H9 (cell line): Measurements from ENCODE around the gene MASP2. TPM values are rescaled to one million over a fixed set of nuclear protein-coding genes. Genes with fewer than 3 reads are reported as not detected.

Source experiments
- DNase-seq: peaks from one replicate; pipeline ENCODE4 v3.0.0-alpha.2; 2017
- H2AFZ ChIP-seq: one replicate; pipeline ENCODE4 v1.6.1; 2013; ENCODE audit warnings: mild to moderate bottlenecking, low read length, control low read depth, moderate library complexity
- H2AK5ac ChIP-seq: 2 replicates; pipeline ENCODE4 v1.6.1; 2013; ENCODE audit warnings: low read length, control low read depth, mixed read lengths; ENCODE audit not compliant: insufficient read length
- H2BK120ac ChIP-seq: one replicate; pipeline ENCODE4 v1.6.1; 2013; ENCODE audit warnings: low read depth, mild to moderate bottlenecking, low read length, control low read depth, inconsistent platforms; ENCODE audit not compliant: poor library complexity, severe bottlenecking
- H2BK12ac ChIP-seq: 2 replicates; pipeline ENCODE4 v1.6.1; 2013; ENCODE audit warnings: low read length, control low read depth, mixed read lengths, low read depth; ENCODE audit not compliant: insufficient read length
- H2BK15ac ChIP-seq: 2 replicates; pipeline ENCODE4 v1.6.1; 2013; ENCODE audit warnings: low read depth, low read length, control low read depth
- H2BK20ac ChIP-seq: one replicate; pipeline ENCODE4 v1.6.1; 2013; ENCODE audit warnings: low read depth, mild to moderate bottlenecking, low read length, control low read depth, inconsistent platforms; ENCODE audit not compliant: poor library complexity, severe bottlenecking
- H2BK5ac ChIP-seq: 2 replicates; pipeline ENCODE4 v1.6.1; 2013; ENCODE audit warnings: low read length, control low read depth, mixed read lengths; ENCODE audit not compliant: insufficient read length
- H3K14ac ChIP-seq: 2 replicates; pipeline ENCODE4 v1.6.1; 2013; ENCODE audit warnings: low read length, control low read depth; ENCODE audit not compliant: insufficient read depth
- H3K18ac ChIP-seq: 2 replicates; pipeline ENCODE4 v1.6.1; 2013; ENCODE audit warnings: low read depth, mild to moderate bottlenecking, mixed read lengths, low read length, control low read depth; ENCODE audit not compliant: insufficient read length
- H3K23ac ChIP-seq: 2 replicates; pipeline ENCODE4 v1.6.1; 2013; ENCODE audit warnings: low read length, control low read depth, mixed read lengths, low read depth; ENCODE audit not compliant: insufficient read length
- H3K23me2 ChIP-seq: 2 replicates; pipeline ENCODE4 v1.6.1; 2013; ENCODE audit warnings: low read depth, mild to moderate bottlenecking, mixed read lengths, low read length, control low read depth; ENCODE audit not compliant: insufficient read length, poor library complexity, severe bottlenecking
- H3K27ac ChIP-seq: 2 replicates; pipeline ENCODE4 v1.5.1; 2013; ENCODE audit warnings: low read length, control low read depth, mixed read lengths, low read depth; ENCODE audit not compliant: insufficient read length
- H3K27me3 ChIP-seq: 2 replicates; pipeline ENCODE4 v1.6.1; 2013; ENCODE audit warnings: low read length, control low read depth, inconsistent platforms; ENCODE audit not compliant: insufficient read depth
- H3K4ac ChIP-seq: 2 replicates; pipeline ENCODE4 v1.6.1; 2013; ENCODE audit warnings: low read depth, mild to moderate bottlenecking, control low read depth, inconsistent platforms, low read length, moderate library complexity
- H3K4me1 ChIP-seq: 2 replicates; pipeline ENCODE4 v1.6.1; 2013; ENCODE audit warnings: low read length, control low read depth, inconsistent platforms; ENCODE audit not compliant: insufficient read depth
- H3K4me2 ChIP-seq: 2 replicates; pipeline ENCODE4 v1.6.1; 2013; ENCODE audit warnings: low read length, control low read depth, mixed read lengths; ENCODE audit not compliant: insufficient read length, insufficient read depth
- H3K56ac ChIP-seq: 2 replicates; pipeline ENCODE4 v1.6.1; 2013; ENCODE audit warnings: low read depth, mild to moderate bottlenecking, mixed read lengths, low read length, control low read depth; ENCODE audit not compliant: insufficient read length
- H3K79me1 ChIP-seq: 2 replicates; pipeline ENCODE4 v1.6.1; 2013; ENCODE audit warnings: low read depth, mild to moderate bottlenecking, moderate library complexity, low read length, control low read depth, inconsistent platforms; ENCODE audit not compliant: insufficient read depth, poor library complexity, severe bottlenecking
- H3K79me2 ChIP-seq: 2 replicates; pipeline ENCODE4 v1.6.1; 2013; ENCODE audit warnings: low read length, control low read depth, inconsistent platforms; ENCODE audit not compliant: insufficient read depth
- H3K9ac ChIP-seq: 2 replicates; pipeline ENCODE4 v1.6.1; 2013; ENCODE audit warnings: low read length, control low read depth, mixed read lengths; ENCODE audit not compliant: insufficient read length; ENCODE audit errors: extremely low read depth
- H3K9me3 ChIP-seq: one replicate; pipeline ENCODE4 v1.6.1; 2013; ENCODE audit warnings: low read depth, low read length, inconsistent platforms; ENCODE audit not compliant: control insufficient read depth
- H3T11ph ChIP-seq: one replicate; pipeline ENCODE4 v1.6.1; 2013; ENCODE audit warnings: mild to moderate bottlenecking, low read length, control low read depth, inconsistent platforms
- H4K20me1 ChIP-seq: one replicate; pipeline ENCODE4 v1.6.1; 2013; ENCODE audit not compliant: control insufficient read depth, insufficient read length, insufficient read depth
- H4K5ac ChIP-seq: 2 replicates; pipeline ENCODE4 v1.6.1; 2013; ENCODE audit warnings: low read depth, mild to moderate bottlenecking, mixed read lengths, low read length, control low read depth; ENCODE audit not compliant: insufficient read length
- H4K8ac ChIP-seq: replicated peaks from 2 replicates; pipeline ENCODE4 v1.6.1; 2013; ENCODE audit warnings: low read length, control low read depth, mixed read lengths, low read depth; ENCODE audit not compliant: insufficient read length
- H4K91ac ChIP-seq: 2 replicates; pipeline ENCODE4 v1.6.1; 2013; ENCODE audit warnings: low read depth, mild to moderate bottlenecking, moderate library complexity, mixed read lengths, low read length, control low read depth; ENCODE audit not compliant: insufficient read length
- H3K27ac Mint-ChIP-seq, 3 experiments: 2 replicates in 2 of 3; 3 replicates in 1 of 3; pipeline ENCODE4 v1.8.0; 2020 to 2021; ENCODE audit warnings: mixed read lengths in 3 of 3, mild to moderate bottlenecking in 1 of 3, moderate library complexity in 1 of 3
- H3K27me3 Mint-ChIP-seq: 2 replicates; pipeline ENCODE4 v1.8.0; 2021; ENCODE audit warnings: low read depth, mild to moderate bottlenecking, moderate library complexity, mixed read lengths
- H3K36me3 Mint-ChIP-seq, 3 experiments: 2 replicates in 2 of 3; 3 replicates in 1 of 3; pipeline ENCODE4 v1.8.0; 2020 to 2021; ENCODE audit warnings: low read depth in 3 of 3, mixed read lengths in 3 of 3; ENCODE audit not compliant: insufficient read depth in 1 of 3
- H3K4me1 Mint-ChIP-seq, 2 experiments: 2 replicates each; pipeline ENCODE4 v1.8.0; 2020; ENCODE audit warnings: mixed read lengths in 2 of 2
- H3K4me3 Mint-ChIP-seq, 2 experiments: 2 replicates in 1 of 2; 3 replicates in 1 of 2; pipeline ENCODE4 v1.8.0; 2020 to 2021; ENCODE audit warnings: mild to moderate bottlenecking in 2 of 2, mixed read lengths in 2 of 2, moderate library complexity in 1 of 2
- H3K9me3 Mint-ChIP-seq, 2 experiments: 2 replicates in 1 of 2; 3 replicates in 1 of 2; pipeline ENCODE4 v1.8.0; 2020; ENCODE audit warnings: mild to moderate bottlenecking in 2 of 2, mixed read lengths in 2 of 2, moderate library complexity in 1 of 2
- WGBS: extraction: QIAGEN DNeasy Blood & Tissue Kit; methylation state at CpG from one replicate; pipeline ENCODE4 v1.1.7; 2013; ENCODE audit warnings: missing lambda C conversion rate, low lambda C conversion rate, mixed read lengths; ENCODE audit not compliant: insufficient read length; ENCODE audit errors: extremely low coverage; 5-methylcytosine and 5-hydroxymethylcytosine counted together
- total RNA-seq: library from RNA; stranded (reverse); gene quantifications from 2 replicates; pipeline ENCODE4 v1.2.1, GENCODE V29; 2021
- TF ChIP-seq, protein P1 (sequence below): fragments of 200-600 bp; sonication (generic); conservative IDR thresholded peaks from 3 replicates; pipeline ENCODE4 v1.8.0; 2021; ENCODE audit warnings: antibody characterized with exemption, mild to moderate bottlenecking

MASP2 gene
- total RNA-seq, 1 experiment from 2014 or later = 0.46 TPM

GRCh38 chr1:10979483-10979920 is 67.5 kb downstream of the MASP2 start:
- Histone ChIP-seq H3T11ph (no peak overlapping the region), H2BK15ac (no peak overlapping the region), H4K8ac (no peak overlapping the region), H3K4ac (no peak overlapping the region), H3K27me3 (no peaks in the 10 kb centered on the region), H4K5ac (no peak overlapping the region), H3K23me2 (no peaks in the 10 kb centered on the region), H3K79me2 (no peaks in the 10 kb centered on the region), H3K9me3 (no peaks in the 10 kb centered on the region), H2BK120ac (no peak overlapping the region), H3K56ac (no peak overlapping the region), H2BK12ac (no peak overlapping the region), H3K79me1 (no peaks in the 10 kb centered on the region), H3K23ac (no peak overlapping the region), H2AFZ (no peak overlapping the region), H4K91ac (no peak overlapping the region), H3K4me2 (no peak overlapping the region), H3K27ac (no peak overlapping the region), H3K4me1 (peaks cover 2% of the 10 kb centered on the region; the same call in 1 of the 2 replicates), H3K18ac (no peak overlapping the region), H2BK5ac (no peak overlapping the region), H4K20me1 (no peaks in the 10 kb centered on the region), H2AK5ac (no peak overlapping the region), H2BK20ac (no peak overlapping the region), H3K14ac (no peak overlapping the region), H3K9ac (no peak overlapping the region)
- Mint-ChIP-seq H3K36me3 (no peaks in the 10 kb centered on the region; a peak in 1 of 7 replicates), H3K4me1 (peaks cover 39 to 47% of the 10 kb centered on the region in 2 experiments), H3K27ac (peak overlapping the region in 2 of 3 experiments; percentile 96 to 99; a peak in 4 of 7 replicates), H3K9me3 (peaks cover 0 to under 1% of the 10 kb centered on the region in 2 experiments; a peak in 1 of 5 replicates), H3K4me3 (peak overlapping the region in 1 of 2 experiments; percentile 66; a peak in 1 of 5 replicates), H3K27me3 (peaks cover 7% of the 10 kb centered on the region)
- TF ChIP-seq, protein P1, sequence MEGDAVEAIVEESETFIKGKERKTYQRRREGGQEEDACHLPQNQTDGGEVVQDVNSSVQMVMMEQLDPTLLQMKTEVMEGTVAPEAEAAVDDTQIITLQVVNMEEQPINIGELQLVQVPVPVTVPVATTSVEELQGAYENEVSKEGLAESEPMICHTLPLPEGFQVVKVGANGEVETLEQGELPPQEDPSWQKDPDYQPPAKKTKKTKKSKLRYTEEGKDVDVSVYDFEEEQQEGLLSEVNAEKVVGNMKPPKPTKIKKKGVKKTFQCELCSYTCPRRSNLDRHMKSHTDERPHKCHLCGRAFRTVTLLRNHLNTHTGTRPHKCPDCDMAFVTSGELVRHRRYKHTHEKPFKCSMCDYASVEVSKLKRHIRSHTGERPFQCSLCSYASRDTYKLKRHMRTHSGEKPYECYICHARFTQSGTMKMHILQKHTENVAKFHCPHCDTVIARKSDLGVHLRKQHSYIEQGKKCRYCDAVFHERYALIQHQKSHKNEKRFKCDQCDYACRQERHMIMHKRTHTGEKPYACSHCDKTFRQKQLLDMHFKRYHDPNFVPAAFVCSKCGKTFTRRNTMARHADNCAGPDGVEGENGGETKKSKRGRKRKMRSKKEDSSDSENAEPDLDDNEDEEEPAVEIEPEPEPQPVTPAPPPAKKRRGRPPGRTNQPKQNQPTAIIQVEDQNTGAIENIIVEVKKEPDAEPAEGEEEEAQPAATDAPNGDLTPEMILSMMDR = no peak
- DNase-seq = no peak
- no CpG with 5 or more reads among the region's 13 CpGs for WGBS
